Heart right ventricle (tissue), 16 donors: ENCODE measurements around the gene ZBTB18. TPM values are rescaled to one million over a fixed set of nuclear protein-coding genes. Genes with fewer than 3 reads are reported as not detected.

ENCODE experiments used
- ATAC-seq, 8 donors: fragments of 200-7000 bp; cut with Tn5 transposase; one replicate each; pipeline ENCODE4 v1.9.1; 2020; ENCODE audit warnings: mild to moderate bottlenecking in 8 of 8, moderate library complexity in 8 of 8, moderate number of reproducible peaks in 1 of 8
- DNase-seq, 2 donors: peaks; one replicate each; pipeline ENCODE4 v3.0.0-alpha.2; 2020
- H3K27ac ChIP-seq, 10 donors: fragments of 200-600 bp; sonication (generic) in 2 of 10; one replicate each; pipeline versions ENCODE4 v1.5.0 to v1.8.0; 2020 to 2022; ENCODE audit warnings: mild to moderate bottlenecking in 3 of 10
- H3K27me3 ChIP-seq, 7 donors: fragments of 200-600 bp; one replicate each; pipeline ENCODE4 v1.8.0; 2021 to 2022; ENCODE audit warnings: mild to moderate bottlenecking in 2 of 7
- H3K36me3 ChIP-seq, 9 donors: fragments of 200-600 bp; sonication (generic) in 1 of 9; one replicate each; pipeline versions ENCODE4 v1.5.0 to v1.8.0; 2020 to 2022; ENCODE audit warnings: mild to moderate bottlenecking in 2 of 9
- H3K4me1 ChIP-seq, 9 donors: fragments of 200-600 bp; sonication (generic) in 1 of 9; one replicate each; pipeline versions ENCODE4 v1.5.0 to v1.8.0; 2020 to 2022; ENCODE audit warnings: mild to moderate bottlenecking in 4 of 9
- H3K4me3 ChIP-seq, 10 donors: fragments of 200-600 bp; sonication (generic) in 2 of 10; one replicate each; pipeline versions ENCODE4 v1.5.0 to v1.8.0; 2020 to 2022; ENCODE audit warnings: mild to moderate bottlenecking in 7 of 10, moderate library complexity in 2 of 10
- H3K9me3 ChIP-seq, 11 donors: fragments of 200-600 bp in 10 of 11; sonication (generic) in 2 of 11; one replicate each; pipeline versions ENCODE4 v1.5.0 to v1.8.0; 2013 to 2022; ENCODE audit warnings: mild to moderate bottlenecking in 2 of 11, control low read depth in 1 of 11, moderate library complexity in 1 of 11
- WGBS, 2 donors: extraction: QIAGEN DNeasy Blood & Tissue Kit; methylation state at CpG; one replicate each; pipeline ENCODE4 v1.1.7; 2013; ENCODE audit warnings: inconsistent platforms in 1 of 2; 5-methylcytosine and 5-hydroxymethylcytosine counted together
- intact Hi-C, 10 donors: fragments of 100-400 bp; cut with DNase I; formaldehyde crosslinking; loops; one replicate each; pipeline versions ENCODE4 v1.11.1 to v1.14.2; 2022
- polyA plus RNA-seq, 2 donors: library from polyadenylated mRNA; stranded (reverse); fragments of 200-250 nt; gene quantifications; one replicate each; pipeline ENCODE4 v1.2.3, GENCODE V29; 2013
- total RNA-seq, 10 donors: library from RNA; stranded (reverse); fragmentation: NEBNext Ultra II Directional in 3 of 10; extraction: Animal tissue kit (Norgen Biotek cat#: 25700) in 3 of 10; gene quantifications; one replicate each; pipeline versions ENCODE4 v1.2.1 to v1.2.4, GENCODE V29; 2021 to 2023
- TF ChIP-seq, protein P1 (sequence below), 9 donors: fragments of 200-600 bp; sonication (generic) in 2 of 9; IDR thresholded peaks; one replicate each; pipeline versions ENCODE4 v1.5.0 to v1.8.0; 2021 to 2022; ENCODE audit warnings: antibody characterized with exemption in 9 of 9, mild to moderate bottlenecking in 5 of 9, moderate library complexity in 1 of 9
- donor health status: Arrhythmogenic right ventricular cardiomyopathy.
- donor health status: ischemic (EF 13 %, LVEDD 7.1; RV severe dilation, severe dysfunction).
- donor health status: healthy with polysubstance abuse.
- donor health status: DM: no; HTN: yes; CAD: no.
- donor health status: DM: no; HTN: no; CAD: no.
- donor health status: ischemic (EF 25% LVEDD 6.9; RV normal size, moderate dysfunction).
- donor health status: ischemic (EF 25% LVEDD 5.7; RV mildly dilated, moderate dysfunction).
- donor health status: healthy.
- donor health status: DM: yes; HTN: yes; CAD: no.
- donor health status: Ischemic cardiomyopathy.
- donor health status: ischemic (EF 35%, LVEDD 5.7; RV mildly dilated, moderate dysfunction).
- donor health status: nonischemic (EF 11% LVEDD 7.7; RV severe dilation, severe dysfunction).
- donor health status: DM: yes; HTN: yes; CAD: no.
- donor health status: PGD.
- donor health status: ischemic (EF 29% LVEDD 5.4; RV normal size, mild dysfunction).
- donor health status: nonischemic (EF 23%, LVEDD 6.1; RV moderate dilation, normal function).

Gene ZBTB18
- total and polyA plus RNA-seq, 12 donors = 7.5 to 33.7 (median 20.5) TPM

DNA sequence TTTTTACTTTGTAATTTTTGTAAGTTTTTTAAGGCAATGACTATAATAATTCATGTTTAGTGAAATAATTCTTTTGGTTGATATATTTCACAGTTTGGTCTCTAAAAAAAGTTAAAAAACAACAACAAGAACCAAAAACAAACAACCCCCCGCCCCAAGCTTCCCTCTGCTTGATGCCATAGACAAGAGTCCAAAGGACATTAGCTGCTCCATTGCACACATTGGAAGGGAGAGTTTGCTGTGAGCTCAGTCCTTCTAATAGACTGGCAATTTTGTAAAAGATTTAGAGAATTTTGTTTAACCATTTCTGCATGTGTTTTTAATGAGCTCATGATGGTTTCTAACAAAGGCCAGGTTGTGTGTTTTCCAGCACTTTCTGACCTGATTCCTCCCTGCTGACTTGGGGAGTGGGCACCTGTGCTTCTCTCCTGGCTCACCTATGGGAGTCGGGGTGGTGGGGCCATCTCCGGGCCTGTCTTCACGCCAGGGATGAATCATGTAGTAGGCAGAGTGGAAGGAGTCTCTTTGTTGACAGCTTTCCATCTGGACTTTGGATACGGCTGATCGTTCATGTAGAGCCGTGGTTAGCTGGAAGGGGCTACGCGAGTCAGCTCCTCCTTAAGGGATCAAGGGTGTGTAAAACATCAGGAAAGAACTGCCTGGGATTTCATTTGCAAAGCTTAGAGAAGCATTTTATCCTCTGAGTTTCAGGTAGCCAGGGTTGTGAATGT is 14.1 kb downstream of the ZBTB18 start:
- WGBS, 2 donors = 70 to 85% methylated on average over 9 of the region's 9 CpGs
- TF ChIP-seq, protein P1, sequence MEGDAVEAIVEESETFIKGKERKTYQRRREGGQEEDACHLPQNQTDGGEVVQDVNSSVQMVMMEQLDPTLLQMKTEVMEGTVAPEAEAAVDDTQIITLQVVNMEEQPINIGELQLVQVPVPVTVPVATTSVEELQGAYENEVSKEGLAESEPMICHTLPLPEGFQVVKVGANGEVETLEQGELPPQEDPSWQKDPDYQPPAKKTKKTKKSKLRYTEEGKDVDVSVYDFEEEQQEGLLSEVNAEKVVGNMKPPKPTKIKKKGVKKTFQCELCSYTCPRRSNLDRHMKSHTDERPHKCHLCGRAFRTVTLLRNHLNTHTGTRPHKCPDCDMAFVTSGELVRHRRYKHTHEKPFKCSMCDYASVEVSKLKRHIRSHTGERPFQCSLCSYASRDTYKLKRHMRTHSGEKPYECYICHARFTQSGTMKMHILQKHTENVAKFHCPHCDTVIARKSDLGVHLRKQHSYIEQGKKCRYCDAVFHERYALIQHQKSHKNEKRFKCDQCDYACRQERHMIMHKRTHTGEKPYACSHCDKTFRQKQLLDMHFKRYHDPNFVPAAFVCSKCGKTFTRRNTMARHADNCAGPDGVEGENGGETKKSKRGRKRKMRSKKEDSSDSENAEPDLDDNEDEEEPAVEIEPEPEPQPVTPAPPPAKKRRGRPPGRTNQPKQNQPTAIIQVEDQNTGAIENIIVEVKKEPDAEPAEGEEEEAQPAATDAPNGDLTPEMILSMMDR (IDR thresholded peaks at IDR 0.05) = no peak
- Histone ChIP-seq H3K27me3 (peaks cover 0 to 9% (median 0%) of the 10 kb centered on the region in 7 donors), H3K36me3 (no peaks in the 10 kb centered on the region), H3K4me3 (no peak overlapping the region), H3K4me1 (peaks cover 0 to 3% (median 0%) of the 10 kb centered on the region in 9 donors), H3K9me3 (no peaks in the 10 kb centered on the region), H3K27ac (no peak overlapping the region)
- DNase-seq = no peak
- intact Hi-C loops = no loop called here
- no peak for ATAC-seq

DNA sequence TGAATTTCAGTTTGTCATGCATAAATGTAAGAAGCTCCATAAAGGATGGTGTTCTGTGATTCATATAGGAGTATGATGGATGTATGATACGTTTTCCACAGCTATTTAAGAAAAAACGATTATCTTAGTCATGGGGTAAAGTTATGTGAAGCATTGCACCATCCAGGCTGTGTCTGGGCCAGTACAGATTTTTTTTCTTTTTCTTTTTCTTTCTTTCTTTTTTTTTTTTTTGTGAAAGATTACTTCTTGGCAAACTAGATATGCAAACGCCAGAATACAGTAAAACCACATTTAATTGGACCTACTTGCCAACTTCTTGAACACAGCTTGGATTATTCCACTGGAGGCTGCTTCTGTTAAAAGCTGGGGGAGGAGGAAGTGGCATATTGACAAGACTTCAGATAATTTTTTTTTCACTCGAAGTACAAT is 14.9 kb downstream of the ZBTB18 start:
- H3K4me3 ChIP-seq = no peak overlapping the region
- peaks cover 0 to 3% (median 0%) of the 10 kb centered on the region in 9 donors for H3K4me1 ChIP-seq
- H3K27ac ChIP-seq = no peak overlapping the region
- TF ChIP-seq, protein P1 (IDR thresholded peaks at IDR 0.05) = no peak
- H3K9me3 ChIP-seq = no peaks in the 10 kb centered on the region
- ATAC-seq (peak in 1 of 8 donors; percentile 46), DNase-seq (no peak)
- 46 to 52% methylated on average over 4 of the region's 4 CpGs for WGBS, 2 donors
- H3K36me3 ChIP-seq = no peaks in the 10 kb centered on the region
- H3K27me3 ChIP-seq = peaks cover 0 to 9% (median 0%) of the 10 kb centered on the region in 7 donors
- intact Hi-C loops = no loop called here

DNA sequence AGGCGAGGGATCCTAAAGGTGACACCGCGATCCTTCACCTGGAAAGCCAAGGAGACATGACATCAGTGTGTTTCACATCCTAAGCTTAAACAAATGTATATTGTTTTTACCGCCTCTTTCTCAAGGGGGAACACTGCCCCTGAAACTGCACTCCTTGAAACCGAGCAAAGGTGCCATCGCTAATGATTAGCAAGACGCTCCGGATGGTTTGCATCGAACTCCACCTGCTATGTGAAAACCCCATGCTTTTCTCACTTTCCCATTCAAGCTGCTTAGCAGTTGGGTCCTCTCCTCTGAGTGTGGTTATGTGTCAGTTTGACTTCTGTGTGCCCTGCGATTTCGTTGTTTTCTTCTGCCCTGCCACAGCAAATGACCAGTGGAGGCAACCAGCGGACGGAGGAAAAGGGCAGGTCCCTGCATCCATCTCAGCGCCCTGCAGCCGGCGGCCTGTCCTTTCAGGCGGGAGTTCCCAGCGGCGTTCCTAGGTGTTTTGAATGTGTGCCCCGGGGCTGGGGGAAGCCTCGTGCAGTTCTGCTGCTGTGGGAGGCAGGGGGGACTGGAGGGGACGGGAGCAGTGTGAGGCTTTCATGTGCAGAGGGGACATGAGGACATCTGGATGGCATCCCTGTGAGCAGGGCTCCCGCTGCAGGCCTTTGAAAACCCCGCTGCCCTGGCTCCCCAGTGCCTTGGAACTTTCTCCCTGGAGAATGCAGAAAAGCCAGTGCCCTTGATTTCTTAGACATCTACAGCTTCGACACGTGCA is 16.1 kb downstream of the ZBTB18 start:
- Histone ChIP-seq H3K36me3 (no peaks in the 10 kb centered on the region), H3K4me1 (peaks cover 0 to 3% (median 0%) of the 10 kb centered on the region in 9 donors), H3K4me3 (no peak overlapping the region), H3K27me3 (peaks cover 0 to 9% (median 0%) of the 10 kb centered on the region in 7 donors), H3K27ac (no peak overlapping the region), H3K9me3 (no peaks in the 10 kb centered on the region)
- ATAC-seq (peak in 1 of 8 donors; percentile 17), DNase-seq (no peak)
- TF ChIP-seq, protein P1 (IDR thresholded peaks at IDR 0.05) = no peak
- intact Hi-C loops = no loop called here
- WGBS, 2 donors = 53 to 64% methylated on average over 26 of the region's 26 CpGs

DNA sequence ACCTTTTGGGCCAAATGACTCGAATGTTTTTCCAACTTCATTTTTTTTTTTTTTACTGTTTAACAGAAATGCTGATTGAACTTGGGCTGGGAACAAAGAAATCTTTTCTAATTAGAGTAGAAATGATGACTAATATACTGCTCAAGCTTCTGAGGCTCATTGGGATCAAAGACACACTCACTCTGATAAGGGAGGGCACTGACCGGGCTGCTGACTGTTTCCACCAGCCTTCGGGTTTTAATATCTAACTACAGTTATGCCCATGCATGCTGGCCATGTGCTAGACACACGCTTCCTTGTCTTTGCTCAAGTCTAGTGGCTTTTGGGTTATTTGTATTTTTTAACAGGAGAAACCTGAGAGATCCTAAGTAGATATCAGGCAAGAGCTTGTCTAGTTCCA is 16.8 kb downstream of the ZBTB18 start:
- Histone ChIP-seq H3K4me1 (peaks cover 0 to 3% (median 0%) of the 10 kb centered on the region in 9 donors), H3K27me3 (peaks cover 0 to 9% (median 0%) of the 10 kb centered on the region in 7 donors), H3K9me3 (no peaks in the 10 kb centered on the region), H3K4me3 (no peak overlapping the region), H3K27ac (no peak overlapping the region), H3K36me3 (no peaks in the 10 kb centered on the region)
- no peak for DNase-seq
- intact Hi-C loops = no loop called here
- 74 to 86% methylated on average over 4 of the region's 4 CpGs for WGBS, 2 donors
- ATAC-seq = no peak
- TF ChIP-seq, protein P1 (IDR thresholded peaks at IDR 0.05) = no peak
